T-helper 1 cell (primary cell): ENCODE measurements around the gene ZBTB12.
"Not testable (repeated sequence)": the region's sequence is repeated elsewhere in the genome, so short reads cannot be mapped to it uniquely, and the experiment has no call there.

Experiments used
- DNase-seq, 5 donors: peaks; one replicate each; pipeline ENCODE4 v3.0.0-alpha.2; 2012 to 2020

ZBTB12 gene

GRCh38 chr6:31874836-31875572 lies 26.9 kb downstream of the ZBTB12 start:
- DNase-seq: no peak

- no peak for DNase-seq
Observed at GRCh38 chr6:31874084-31874670, 27.7 kb downstream of the ZBTB12 start.

GRCh38 chr6:31871046-31871659 lies 30.7 kb downstream of the ZBTB12 start:
- no peak for DNase-seq

GRCh38 chr6:31870385-31870921 lies 31.4 kb downstream of the ZBTB12 start:
- DNase-seq: no peak

- DNase-seq: no peak
Observed at GRCh38 chr6:31869343-31869742, 32.5 kb downstream of the ZBTB12 start.

GRCh38 chr6:31868658-31868971 lies 33.3 kb downstream of the ZBTB12 start:
- not testable (repeated sequence) for DNase-seq

GRCh38 chr6:31865205-31866118 lies 36.4 kb downstream of the ZBTB12 start:
- DNase-seq: no peak

- no peak for DNase-seq
Observed at GRCh38 chr6:31864818-31865204, 37.1 kb downstream of the ZBTB12 start.

- DNase-seq: not testable (repeated sequence)
Observed at GRCh38 chr6:31864123-31864562, 37.7 kb downstream of the ZBTB12 start.

GRCh38 chr6:31862344-31863235 lies 39.3 kb downstream of the ZBTB12 start, which contains the start of gene NEU1:
Gene NEU1 (minus strand): TSS chr6:31862821. CDS start chr6:31862776, 45 bp downstream.
- peak; percentile 99 to 100 (median 100) for DNase-seq

GRCh38 chr6:31861919-31862343 lies 40.0 kb downstream of the ZBTB12 start:
- DNase-seq: no peak

GRCh38 chr6:31861150-31861549 lies 40.7 kb downstream of the ZBTB12 start:
- no peak for DNase-seq

- no peak for DNase-seq
Observed at GRCh38 chr6:31860349-31860748, 41.5 kb downstream of the ZBTB12 start.

GRCh38 chr6:31859923-31860322 lies 42.0 kb downstream of the ZBTB12 start:
- no peak for DNase-seq

GRCh38 chr6:31858707-31859106 lies 43.2 kb downstream of the ZBTB12 start:
- DNase-seq: no peak

GRCh38 chr6:31857774-31858173 lies 44.1 kb downstream of the ZBTB12 start:
- not testable (repeated sequence) for DNase-seq

GRCh38 chr6:31851980-31852718 lies 49.7 kb downstream of the ZBTB12 start:
- DNase-seq: not testable (repeated sequence)

GRCh38 chr6:31851485-31851832 lies 50.4 kb downstream of the ZBTB12 start:
- no peak for DNase-seq

- no peak for DNase-seq
Observed at GRCh38 chr6:31850765-31851484, 51.0 kb downstream of the ZBTB12 start.
